Hepatocyte (in vitro differentiated cells): ENCODE measurements around the gene SPCS2. TPM values are rescaled to one million over a fixed set of nuclear protein-coding genes. Genes with fewer than 3 reads are reported as not detected.

ENCODE experiments used
- DNase-seq: peaks from one replicate; pipeline ENCODE4 v3.0.0-alpha.2; 2016; ENCODE audit warnings: low spot score
- H2AFZ ChIP-seq: fragments of 200-600 bp; sonication (generic); 2 replicates; pipeline ENCODE4 v1.6.0; 2016; ENCODE audit warnings: antibody characterized with exemption, mild to moderate bottlenecking
- H3K27ac ChIP-seq: fragments of 200-600 bp; sonication (generic); 2 replicates; pipeline ENCODE4 v1.5.1; 2016; ENCODE audit warnings: mild to moderate bottlenecking
- H3K27me3 ChIP-seq: fragments of 200-600 bp; sonication (generic); 2 replicates; pipeline ENCODE4 v1.6.1; 2016
- H3K36me3 ChIP-seq: fragments of 200-600 bp; sonication (generic); replicated peaks from 2 replicates; pipeline ENCODE4 v1.5.1; 2016; ENCODE audit warnings: low read depth; ENCODE audit not compliant: insufficient read depth
- H3K4me1 ChIP-seq: fragments of 200-600 bp; sonication (generic); 2 replicates; pipeline ENCODE4 v1.5.1; 2016; ENCODE audit warnings: mild to moderate bottlenecking, moderate library complexity; ENCODE audit not compliant: insufficient read depth
- H3K4me2 ChIP-seq: fragments of 200-600 bp; sonication (generic); 2 replicates; pipeline ENCODE4 v1.6.0; 2016
- H3K4me3 ChIP-seq: fragments of 200-600 bp; sonication (generic); 2 replicates; pipeline ENCODE4 v1.5.1; 2016; ENCODE audit warnings: mild to moderate bottlenecking
- H3K79me2 ChIP-seq: fragments of 200-600 bp; sonication (generic); 2 replicates; pipeline ENCODE4 v1.6.0; 2017; ENCODE audit warnings: mild to moderate bottlenecking
- H3K9me2 ChIP-seq: fragments of 200-600 bp; sonication (generic); replicated peaks from 2 replicates; pipeline ENCODE4 v1.6.0; 2017; ENCODE audit warnings: mild to moderate bottlenecking; ENCODE audit not compliant: insufficient read depth
- H3K9me3 ChIP-seq: fragments of 200-600 bp; sonication (generic); 2 replicates; pipeline ENCODE4 v1.5.1; 2016; ENCODE audit warnings: low read depth, mild to moderate bottlenecking
- H4K20me1 ChIP-seq: fragments of 200-600 bp; sonication (generic); 2 replicates; pipeline ENCODE4 v1.6.0; 2016; ENCODE audit warnings: mild to moderate bottlenecking; ENCODE audit not compliant: insufficient read depth, poor library complexity, severe bottlenecking
- CTCF ChIP-seq: fragments of 200-600 bp; sonication (generic); IDR thresholded peaks from 2 replicates; pipeline ENCODE4 v1.5.1; 2016; ENCODE audit warnings: antibody characterized with exemption, mild to moderate bottlenecking; ENCODE audit not compliant: poor library complexity
- EZH2 ChIP-seq: fragments of 200-600 bp; sonication (generic); IDR thresholded peaks from 2 replicates; pipeline ENCODE4 v1.6.1; 2016; ENCODE audit warnings: antibody characterized with exemption, mild to moderate bottlenecking, borderline replicate concordance
- EZH2phosphoT487 ChIP-seq: fragments of 200-600 bp; sonication (generic); IDR thresholded peaks from one replicate; pipeline ENCODE4 v1.6.1; 2018; ENCODE audit warnings: antibody characterized with exemption, mild to moderate bottlenecking, low read depth, moderate library complexity; ENCODE audit not compliant: unreplicated experiment, severe bottlenecking
- WGBS: methylation state at CpG from one replicate; pipeline ENCODE4 v1.1.6; 2016; ENCODE audit warnings: low lambda C conversion rate; ENCODE audit errors: missing lambda C conversion rate; 5-methylcytosine and 5-hydroxymethylcytosine counted together
- polyA plus RNA-seq: library from polyadenylated mRNA; unstranded; fragments of >200 nt; fragmentation: Nextera tagmentation; extraction: Ambion mirVana; gene quantifications from 2 replicates; pipeline ENCODE4 v1.2.1, GENCODE V29; 2016
- total RNA-seq: library from RNA; depleted of rRNA; stranded (reverse); fragments of >200 nt; gene quantifications from 2 replicates; pipeline ENCODE4 v1.2.3, GENCODE V29; 2014

Gene SPCS2
- total and polyA plus RNA-seq, 2 experiments from 2014 or later, result 51.0 to 428 TPM

- Histone ChIP-seq H3K9me2 (no peaks in the 10 kb centered on the region), H3K27ac (no peak overlapping the region), H2AFZ (no peak overlapping the region), H3K79me2 (no peaks in the 10 kb centered on the region), H3K27me3 (no peaks in the 10 kb centered on the region), H3K4me3 (no peak overlapping the region), H3K36me3 (no peaks in the 10 kb centered on the region), H3K4me1 (no peaks in the 10 kb centered on the region), H4K20me1 (no peaks in the 10 kb centered on the region), H3K9me3 (no peaks in the 10 kb centered on the region), H3K4me2 (no peak overlapping the region)
- WGBS, result 80% methylated on average over 2 of the region's 2 CpGs
- TF ChIP-seq CTCF (no peak), EZH2 (no peak), EZH2phosphoT487 (no peak)
- no peak for DNase-seq
These were observed 13.0 kb upstream of the SPCS2 start for GRCh38 chr11:74936087-74936486.

DNA sequence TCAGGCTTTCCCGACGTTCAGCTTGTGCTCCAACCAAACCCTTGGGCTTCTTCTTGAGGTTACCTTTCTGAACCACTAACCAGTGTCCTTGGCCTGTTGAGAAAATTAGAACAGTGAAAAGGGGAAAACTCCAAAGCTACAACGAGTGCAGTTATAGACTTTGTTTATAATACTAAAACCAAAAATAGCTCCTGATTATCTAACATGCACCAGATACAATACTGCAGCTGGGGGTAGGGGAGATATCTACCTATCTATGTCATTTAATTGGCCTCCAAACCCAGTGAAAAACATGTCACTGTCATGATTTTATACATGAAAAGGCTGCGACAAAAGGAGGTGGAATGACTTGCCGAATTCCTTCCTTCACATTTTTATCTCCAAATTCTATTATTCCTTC, 12.1 kb upstream of the SPCS2 start:
- H3K9me2 ChIP-seq, result no peaks in the 10 kb centered on the region
- no peaks in the 10 kb centered on the region for H3K36me3 ChIP-seq
- WGBS, result 93% methylated on average over 5 of the region's 5 CpGs
- no peak overlapping the region for H2AFZ ChIP-seq
- DNase-seq, result no peak
- TF ChIP-seq CTCF (no peak), EZH2 (no peak), EZH2phosphoT487 (no peak)
- no peak overlapping the region for H3K27ac ChIP-seq
- H3K4me2 ChIP-seq, result no peak overlapping the region
- no peaks in the 10 kb centered on the region for H3K9me3 ChIP-seq
- no peaks in the 10 kb centered on the region for H3K4me1 ChIP-seq
- no peak overlapping the region for H3K4me3 ChIP-seq
- H3K27me3 ChIP-seq, result no peaks in the 10 kb centered on the region
- no peaks in the 10 kb centered on the region for H4K20me1 ChIP-seq
- no peaks in the 10 kb centered on the region for H3K79me2 ChIP-seq

DNA sequence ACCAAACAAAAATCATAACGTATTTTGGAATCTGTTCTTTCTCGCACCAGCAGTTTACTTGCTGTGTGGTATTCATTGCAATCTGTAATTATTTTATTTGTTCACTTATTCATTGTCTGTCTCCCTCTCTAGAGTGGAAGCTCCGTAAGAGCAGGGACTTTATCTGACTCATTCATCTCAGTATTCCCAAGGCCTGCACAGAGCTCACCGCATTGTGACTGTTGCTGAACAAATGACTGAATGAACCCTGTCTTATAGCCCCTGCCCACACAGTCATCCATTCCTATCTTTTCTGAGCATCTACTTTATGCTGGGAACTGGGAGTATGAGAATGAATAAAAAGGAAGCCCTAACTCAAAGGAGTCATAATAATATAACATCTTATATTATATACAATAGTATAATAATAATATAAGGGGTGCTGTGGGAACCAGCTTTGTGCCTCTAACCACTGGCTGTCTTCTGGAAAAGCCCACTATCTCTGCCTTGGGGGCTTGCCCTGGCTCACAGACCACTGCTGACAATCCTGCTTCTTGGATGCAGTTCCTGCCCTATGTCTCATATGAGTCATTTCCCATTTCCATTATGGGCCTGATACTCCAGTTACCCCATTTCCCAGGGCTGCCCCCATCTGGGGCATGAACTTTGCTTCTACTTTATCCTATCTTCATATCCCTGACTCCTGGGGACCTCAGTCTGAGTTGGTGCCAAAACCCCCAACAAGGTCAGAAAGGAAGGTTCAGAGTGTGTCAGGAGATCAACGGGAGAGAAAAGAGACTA, 11.2 kb upstream of the SPCS2 start:
- no peak for TF ChIP-seq EZH2
- Histone ChIP-seq H3K4me2 (no peak overlapping the region), H3K36me3 (no peaks in the 10 kb centered on the region)

DNA sequence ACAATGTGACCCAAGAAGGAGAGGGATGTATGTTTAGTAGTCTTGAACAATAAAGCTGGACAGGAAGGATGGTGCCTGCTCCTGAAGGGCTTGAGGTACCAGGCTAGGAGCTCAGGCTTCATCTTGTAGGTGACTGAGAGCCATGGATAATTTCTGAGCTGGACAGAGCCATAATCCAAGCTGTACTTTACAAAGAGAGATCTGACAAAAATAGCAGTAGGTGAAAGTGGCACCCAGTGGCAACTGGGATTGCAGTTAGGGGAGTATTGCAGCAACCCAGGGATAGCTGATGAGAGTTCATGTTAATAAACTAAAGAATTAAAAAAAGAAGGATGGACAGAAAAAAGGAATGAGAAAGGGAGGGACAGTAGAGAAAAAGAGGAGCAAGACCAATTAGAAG, 7.6 kb upstream of the SPCS2 start:
- Histone ChIP-seq H3K4me1 (no peaks in the 10 kb centered on the region), H3K36me3 (no peaks in the 10 kb centered on the region), H3K27ac (no peak overlapping the region), H3K79me2 (no peaks in the 10 kb centered on the region), H3K27me3 (no peaks in the 10 kb centered on the region), H3K9me2 (no peaks in the 10 kb centered on the region), H3K4me2 (no peak overlapping the region), H4K20me1 (no peaks in the 10 kb centered on the region), H2AFZ (no peak overlapping the region), H3K4me3 (no peak overlapping the region), H3K9me3 (no peaks in the 10 kb centered on the region)
- no peak for DNase-seq
- TF ChIP-seq EZH2 (no peak), CTCF (no peak), EZH2phosphoT487 (no peak)

More for the DNA sequence above, 11.2 kb upstream of the SPCS2 start:
- Histone ChIP-seq H3K4me3 (no peak overlapping the region), H3K9me3 (no peaks in the 10 kb centered on the region), H3K79me2 (no peaks in the 10 kb centered on the region), H3K27me3 (no peaks in the 10 kb centered on the region), H4K20me1 (no peaks in the 10 kb centered on the region), H3K27ac (no peak overlapping the region), H3K4me1 (no peaks in the 10 kb centered on the region), H2AFZ (no peak overlapping the region), H3K9me2 (no peaks in the 10 kb centered on the region)
- 96% methylated on average over 5 of the region's 5 CpGs for WGBS
- no peak for DNase-seq
